GM21423 (cell line): ENCODE data around the gene ARHGEF3.

ENCODE experiments used
- ATAC-seq: cut with Tn5 transposase; IDR thresholded peaks from one replicate; pipeline ENCODE4 v1.9.1; 2021; ENCODE audit warnings: mild to moderate bottlenecking, moderate library complexity; ENCODE audit not compliant: unreplicated experiment

Gene ARHGEF3

DNA sequence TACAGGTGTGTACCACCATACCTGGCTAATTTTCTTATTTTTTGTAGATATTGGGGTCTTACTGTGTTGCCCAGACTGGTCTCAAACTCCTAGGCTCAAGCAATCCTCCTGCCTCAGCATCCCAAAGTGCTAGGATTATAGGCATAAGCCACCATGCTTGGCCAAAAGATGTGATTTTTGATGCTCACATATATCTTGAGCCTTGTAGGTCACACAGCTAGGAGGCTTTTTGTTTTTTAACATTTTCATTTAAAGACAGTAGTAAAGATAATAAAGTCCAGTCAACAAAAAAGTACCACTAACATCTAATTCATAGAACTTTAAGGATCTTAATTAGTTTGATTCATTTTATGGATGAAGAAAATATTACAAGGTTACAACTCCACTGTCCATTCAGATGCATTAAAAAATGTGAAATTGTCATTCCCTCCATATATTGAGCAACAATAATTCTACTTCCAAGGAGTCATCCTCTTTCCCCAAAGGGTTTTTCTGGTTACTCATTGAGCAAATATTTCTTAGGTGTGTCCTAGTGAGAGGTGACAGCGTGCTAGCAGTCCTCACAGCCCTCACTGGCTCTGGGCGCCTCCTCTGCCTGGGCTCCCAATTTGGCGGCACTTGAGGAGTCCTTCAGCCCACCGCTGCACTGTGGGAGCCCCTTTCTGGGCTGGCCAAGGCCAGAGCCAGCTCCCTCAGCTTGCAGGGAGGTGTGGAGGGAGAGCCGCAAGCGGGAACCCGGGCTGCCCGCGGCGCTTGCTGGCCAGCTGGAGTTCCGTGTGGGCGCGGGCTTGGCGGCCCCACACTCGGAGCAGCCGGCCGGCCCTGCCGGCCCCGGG, 110.4 kb downstream of the ARHGEF3 start:
- ATAC-seq, result no peak

DNA sequence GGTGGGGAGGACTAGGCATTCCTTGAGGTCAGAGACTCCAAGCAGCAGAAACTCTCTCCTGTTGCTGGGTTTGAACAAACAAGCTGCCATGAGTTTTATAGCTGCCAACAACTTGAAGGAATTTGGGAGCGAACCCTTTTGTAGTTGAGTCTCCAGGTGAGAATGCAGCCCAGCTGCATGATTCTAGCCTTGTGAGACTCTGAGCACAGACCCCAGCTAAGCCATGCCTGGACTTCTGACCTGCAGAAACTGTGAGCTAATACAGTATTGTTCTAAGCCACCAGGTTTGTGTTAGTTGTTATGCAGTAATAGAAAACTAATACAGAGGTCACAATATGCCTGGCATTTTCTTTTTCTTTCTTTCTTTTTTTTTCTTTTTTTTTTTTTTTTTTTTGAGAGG, 112.4 kb downstream of the ARHGEF3 start:
- no peak for ATAC-seq

DNA sequence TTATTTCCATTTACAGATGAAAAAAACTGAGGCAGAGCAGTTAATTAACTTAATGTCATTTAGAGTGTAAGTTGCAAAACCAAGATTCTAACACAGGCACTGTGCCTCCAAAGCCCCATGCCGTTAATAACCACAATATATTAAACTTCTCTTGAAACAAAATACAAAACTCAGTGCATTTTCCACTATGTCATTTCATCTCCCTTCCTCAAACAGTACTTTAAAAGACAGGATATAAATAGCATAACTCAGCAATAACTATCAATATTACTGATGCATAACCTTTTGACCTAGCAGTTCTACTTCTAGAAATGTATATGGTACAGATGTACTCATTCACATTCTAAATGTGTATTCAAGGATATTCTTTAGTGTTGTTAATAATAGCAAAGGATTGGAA, 113.6 kb downstream of the ARHGEF3 start:
- ATAC-seq, result peak; percentile 71

DNA sequence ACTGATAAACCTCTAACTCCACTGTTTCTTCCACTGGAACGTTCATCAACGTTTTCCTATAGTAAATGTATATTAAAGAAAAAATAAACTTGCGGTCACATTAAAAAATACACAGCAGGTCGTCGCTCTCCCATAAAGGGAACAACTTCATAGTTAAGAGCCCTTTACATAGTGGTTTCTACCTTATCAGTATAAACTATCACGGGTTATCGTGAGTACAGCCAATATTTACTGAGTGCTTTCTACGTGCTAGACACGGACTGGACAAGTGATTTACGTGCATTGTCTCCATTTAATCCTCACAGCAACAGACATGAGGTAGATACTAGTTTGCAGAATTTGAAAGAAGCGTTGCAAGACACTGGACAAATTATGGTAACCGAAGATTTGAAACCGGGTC, 117.7 kb downstream of the ARHGEF3 start:
- ATAC-seq, result no peak

DNA sequence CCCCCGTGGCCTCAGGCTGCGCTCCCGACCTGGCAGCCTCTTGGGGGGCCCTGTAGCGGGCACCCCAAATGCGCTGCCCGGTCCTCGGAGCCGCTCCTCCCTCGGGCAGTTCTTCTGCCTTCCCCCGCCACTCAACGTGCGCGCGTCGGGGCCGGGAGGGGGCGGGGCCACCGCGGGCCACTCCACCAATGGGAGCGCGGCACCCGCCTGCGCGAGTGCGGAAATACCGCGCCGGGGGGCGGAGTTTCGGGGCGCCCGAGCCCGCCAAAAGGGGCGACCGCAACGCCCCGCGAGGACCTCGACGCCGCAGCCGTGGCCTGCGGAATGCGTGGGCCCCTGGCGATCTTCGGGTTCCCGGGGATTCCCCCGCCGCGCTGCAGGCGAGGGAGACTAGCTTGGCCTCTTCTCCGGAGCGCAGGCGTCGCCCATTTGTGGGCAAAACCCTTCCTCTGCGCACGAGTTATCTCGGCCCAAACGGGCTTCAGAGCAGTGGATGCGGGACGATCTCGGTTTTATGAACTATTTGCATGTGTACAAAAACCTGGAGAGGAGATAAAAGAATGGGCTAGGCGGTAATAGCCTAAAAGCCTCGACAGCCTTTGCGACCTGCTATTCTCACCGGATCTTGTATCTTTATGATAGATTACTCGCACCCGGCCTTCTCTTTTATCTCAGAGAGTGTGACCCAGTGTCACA, 118.5 kb downstream of the ARHGEF3 start, which contains the start of gene TASOR:
TASOR (minus strand) TSS at position 144 of the 696 bp plus-strand sequence. CDS start 259 bp downstream, outside the sequence.
- peak; percentile 73 for ATAC-seq

DNA sequence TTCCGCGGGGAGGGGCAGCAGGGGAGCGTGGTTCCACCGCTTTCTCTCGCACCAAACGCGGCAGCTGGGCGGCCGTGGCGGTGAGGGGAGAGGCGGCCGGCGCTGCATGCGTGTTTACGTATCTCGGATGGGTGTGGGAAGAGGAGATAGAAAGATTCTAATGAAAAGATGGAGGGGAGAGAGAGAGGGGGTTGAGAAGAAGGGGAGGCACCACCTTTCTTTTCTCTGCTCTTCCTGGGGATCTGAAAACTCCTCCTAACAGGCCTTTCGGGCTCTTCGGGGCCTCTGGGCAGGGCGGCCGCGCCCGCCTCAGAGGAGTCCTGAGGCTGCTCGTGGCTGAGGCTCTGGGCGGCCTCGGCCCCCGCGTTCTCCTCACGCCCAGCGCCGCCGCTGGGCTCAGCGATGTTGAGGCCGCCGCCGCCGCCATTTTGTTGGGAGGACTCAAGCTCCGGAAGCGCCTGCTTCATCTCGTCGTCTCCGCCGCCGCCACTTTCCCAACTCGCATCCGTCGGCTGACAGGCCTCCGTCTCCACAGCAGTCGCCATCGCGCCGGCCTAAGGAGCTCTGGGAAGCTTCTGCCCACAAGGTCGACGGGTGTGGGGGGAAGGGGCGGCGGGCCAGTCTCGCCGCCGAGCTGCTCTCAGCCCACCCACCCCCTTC, 119.2 kb downstream of the ARHGEF3 start:
- peak; percentile 68 for ATAC-seq

DNA sequence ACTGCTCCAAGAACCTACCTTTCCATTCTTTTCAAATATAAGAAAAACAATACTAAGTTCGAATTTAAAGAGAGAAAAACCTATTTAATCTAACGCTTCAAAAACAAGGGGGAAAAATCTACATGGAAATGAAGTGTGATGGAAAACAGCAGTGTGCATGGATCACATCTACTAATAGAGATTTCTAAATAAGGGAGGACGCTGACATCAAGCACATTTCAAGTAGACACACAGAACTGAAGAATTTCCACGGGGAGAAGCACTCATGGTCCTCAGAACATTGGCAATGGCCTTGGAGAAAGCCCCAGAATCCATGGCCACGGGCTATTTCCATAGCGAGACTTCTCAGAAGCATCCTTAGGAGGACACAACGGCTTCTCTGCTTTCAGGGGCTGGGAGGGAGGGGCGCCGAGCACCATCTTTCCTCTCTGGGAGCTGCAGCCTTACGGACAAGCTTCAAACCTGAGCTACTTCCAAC, 119.7 kb downstream of the ARHGEF3 start:
- ATAC-seq, result no peak

DNA sequence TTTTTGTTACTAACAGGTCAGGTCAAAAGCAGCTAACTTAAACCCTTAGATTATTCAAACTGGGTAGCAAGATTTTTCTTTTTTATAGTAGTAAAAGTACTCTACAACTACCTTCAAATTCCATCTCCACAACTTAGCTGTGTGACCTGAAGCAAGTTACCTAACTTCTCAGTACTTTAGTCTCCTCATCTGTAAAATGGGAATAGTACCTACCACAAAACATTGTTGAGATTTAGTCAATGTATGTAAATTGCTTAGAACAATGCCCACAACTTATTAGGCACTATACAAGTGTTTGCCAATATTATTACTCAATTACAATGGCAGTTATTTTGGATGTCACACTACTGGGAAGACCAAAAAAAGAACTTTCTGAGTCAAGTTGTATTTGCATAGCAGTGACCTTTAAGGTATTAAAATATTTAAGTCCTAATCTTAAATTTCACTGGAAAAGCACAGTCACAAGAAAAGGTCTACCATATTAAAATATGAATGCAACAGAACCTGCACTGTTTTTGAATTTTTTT, 121.6 kb downstream of the ARHGEF3 start:
- ATAC-seq, result no peak
